Measurements from ENCODE around the gene SLC52A1.
"Not testable (repeated sequence)": the region's sequence is repeated elsewhere in the genome, so short reads cannot be mapped to it uniquely, and the experiment has no call there.

Gene SLC52A1

DNA sequence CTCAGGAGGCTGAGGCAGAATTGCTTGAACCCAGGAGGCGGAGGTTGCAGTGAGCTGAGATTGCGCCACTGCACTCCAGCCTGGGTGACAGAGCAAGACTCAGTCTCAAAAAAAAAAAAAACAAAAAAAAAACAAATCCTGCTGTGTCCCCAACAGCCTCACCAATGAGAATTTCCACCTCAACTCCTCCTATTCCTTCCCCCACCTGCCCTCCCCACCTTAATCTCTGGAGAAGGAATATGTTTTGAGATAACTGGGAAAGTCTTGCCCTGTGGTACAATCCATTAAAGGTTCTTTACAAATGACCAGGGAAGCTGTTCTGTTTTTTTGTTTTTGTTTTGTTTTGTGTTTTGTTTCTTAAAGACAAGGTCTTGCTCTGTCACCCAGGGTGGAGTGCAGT is 5.1 kb downstream of the SLC52A1 start:
- DNase-seq: not testable (repeated sequence)

DNA sequence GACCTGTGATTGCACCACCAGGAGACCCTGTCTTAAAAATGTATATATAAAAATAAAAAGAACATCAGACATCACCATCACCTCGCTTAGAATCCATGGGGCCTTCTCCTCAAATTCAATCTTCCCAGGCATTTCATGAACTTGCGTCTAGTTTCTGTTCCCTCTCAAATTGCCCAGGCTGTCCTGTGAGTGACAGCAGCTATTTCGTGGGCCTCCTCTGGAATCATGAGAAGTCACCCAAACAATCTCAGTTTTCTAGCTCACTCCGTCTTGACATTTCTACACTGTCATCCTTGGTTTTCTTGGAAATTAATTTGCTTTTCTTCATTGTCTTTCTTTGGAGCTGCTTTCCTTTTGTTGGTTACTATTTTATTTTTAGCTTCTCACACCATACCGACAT is 7.3 kb downstream of the SLC52A1 start:
- no peak for DNase-seq

DNA sequence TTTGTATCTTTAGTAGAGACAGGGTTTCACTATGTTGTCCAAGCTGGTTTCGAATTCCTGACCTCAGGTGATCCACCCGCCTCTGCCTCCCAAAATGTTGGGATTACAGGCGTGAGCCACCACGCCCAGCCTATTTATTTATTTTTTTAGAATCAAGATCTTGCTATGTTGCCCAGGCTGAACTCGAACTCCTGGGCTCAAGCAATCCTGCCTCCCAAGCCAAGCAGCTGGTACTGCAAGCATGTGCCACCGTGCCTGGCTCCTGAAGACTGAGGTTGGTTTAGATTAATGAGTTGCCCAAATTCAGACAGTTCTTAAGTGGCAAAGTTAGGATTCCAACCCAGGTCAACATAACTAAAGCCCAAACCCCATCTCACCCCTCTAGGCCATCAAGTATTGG is 7.9 kb downstream of the SLC52A1 start:
- DNase-seq: no peak

DNA sequence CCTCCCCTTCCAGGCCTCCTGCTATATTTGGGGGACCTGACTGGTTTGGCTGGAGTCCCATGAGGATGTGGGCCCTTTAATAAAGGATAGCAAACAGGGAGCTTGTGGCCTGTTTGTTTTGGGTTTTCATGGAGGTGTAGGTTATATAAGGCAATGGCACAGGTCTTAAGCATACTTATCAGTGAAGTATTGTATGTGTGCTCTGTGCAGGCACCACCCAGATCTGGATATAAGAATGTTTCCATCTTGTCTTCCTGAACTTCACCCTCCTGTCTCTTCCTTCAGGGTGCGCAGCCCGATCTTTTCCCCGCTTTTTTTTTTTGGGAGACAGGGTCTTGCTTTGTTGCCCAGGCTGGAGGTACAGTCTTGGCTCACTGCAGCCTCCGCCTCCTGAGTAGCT is 10.6 kb downstream of the SLC52A1 start:
- DNase-seq: no peak

DNA sequence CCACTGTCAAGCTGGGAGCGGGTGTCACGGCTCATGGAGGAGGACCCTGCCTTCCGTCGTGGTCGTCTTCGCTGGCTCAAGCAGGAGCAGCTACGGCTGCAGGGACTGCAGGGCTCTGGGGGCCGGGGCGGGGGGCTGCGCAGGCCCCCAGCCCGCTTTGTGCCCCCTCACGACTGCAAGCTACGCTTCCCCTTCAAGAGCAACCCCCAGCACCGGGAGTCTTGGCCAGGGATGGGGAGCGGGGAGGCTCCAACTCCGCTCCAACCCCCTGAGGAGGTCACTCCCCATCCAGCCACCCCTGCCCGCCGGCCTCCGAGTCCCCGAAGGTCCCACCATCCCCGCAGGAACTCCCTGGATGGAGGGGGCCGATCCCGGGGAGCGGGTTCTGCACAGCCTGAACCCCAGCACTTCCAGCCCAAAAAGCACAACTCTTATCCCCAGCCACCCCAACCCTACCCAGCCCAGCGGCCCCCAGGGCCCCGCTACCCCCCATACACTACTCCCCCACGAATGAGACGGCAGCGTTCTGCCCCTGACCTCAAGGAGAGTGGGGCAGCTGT is 11.6 kb downstream of the SLC52A1 start:
- no peak for DNase-seq

DNA sequence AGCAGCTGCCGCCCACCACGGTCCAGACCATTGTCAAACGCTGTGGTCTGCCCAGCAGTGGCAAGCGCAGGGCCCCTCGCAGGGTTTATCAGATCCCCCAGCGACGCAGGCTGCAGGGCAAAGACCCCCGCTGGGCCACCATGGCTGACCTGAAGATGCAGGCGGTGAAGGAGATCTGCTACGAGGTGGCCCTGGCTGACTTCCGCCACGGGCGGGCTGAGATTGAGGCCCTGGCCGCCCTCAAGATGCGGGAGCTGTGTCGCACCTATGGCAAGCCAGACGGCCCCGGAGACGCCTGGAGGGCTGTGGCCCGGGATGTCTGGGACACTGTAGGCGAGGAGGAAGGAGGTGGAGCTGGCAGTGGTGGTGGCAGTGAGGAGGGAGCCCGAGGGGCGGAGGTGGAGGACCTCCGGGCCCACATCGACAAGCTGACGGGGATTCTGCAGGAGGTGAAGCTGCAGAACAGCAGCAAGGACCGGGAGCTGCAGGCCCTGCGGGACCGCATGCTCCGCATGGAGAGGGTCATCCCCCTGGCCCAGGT is 13.0 kb downstream of the SLC52A1 start:
- DNase-seq: no peak

DNA sequence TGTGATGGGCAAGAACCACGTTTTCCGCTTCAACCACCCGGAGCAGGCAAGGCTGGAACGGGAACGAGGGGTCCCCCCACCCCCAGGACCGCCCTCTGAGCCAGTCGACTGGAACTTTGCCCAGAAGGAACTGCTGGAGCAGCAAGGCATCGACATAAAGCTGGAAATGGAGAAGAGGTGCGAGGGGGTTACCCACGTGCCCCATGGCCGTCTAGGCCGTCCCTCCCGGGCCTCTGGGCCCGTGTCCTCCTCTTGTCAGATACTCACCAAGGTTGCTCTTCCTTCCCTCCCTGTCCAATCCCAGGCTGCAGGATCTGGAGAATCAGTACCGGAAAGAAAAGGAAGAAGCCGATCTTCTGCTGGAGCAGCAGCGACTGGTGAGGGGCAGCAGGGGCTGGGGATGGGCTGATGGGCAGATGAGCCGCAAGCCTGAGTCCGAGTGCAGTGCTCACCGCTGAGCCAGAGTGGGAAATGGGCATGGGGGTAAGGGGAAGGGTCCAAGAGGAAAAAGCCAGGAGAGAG is 14.7 kb downstream of the SLC52A1 start:
- DNase-seq: no peak

DNA sequence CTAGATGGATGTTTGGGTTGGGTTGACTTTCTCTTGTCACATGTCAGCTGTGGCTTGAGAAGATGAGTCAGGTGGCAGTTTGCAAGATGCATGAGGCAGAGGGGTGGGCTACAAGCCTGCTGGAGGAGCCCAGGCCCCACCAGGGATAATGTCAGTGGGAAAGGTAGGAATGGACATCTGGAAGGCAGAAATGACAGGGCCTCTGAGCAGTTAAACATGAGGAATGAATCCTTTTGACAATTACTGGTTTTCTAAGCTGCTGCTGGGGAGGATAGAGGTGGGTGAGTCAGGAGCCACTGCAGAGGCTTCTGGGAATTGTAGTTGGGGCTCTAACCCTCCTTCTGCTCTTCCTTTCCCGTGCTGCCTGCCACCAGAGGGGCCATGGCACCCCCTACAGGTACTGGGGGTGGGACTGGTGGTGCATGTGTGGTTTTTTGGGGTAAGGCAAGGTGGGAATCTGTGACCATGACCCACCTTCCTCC is 15.7 kb downstream of the SLC52A1 start:
- peak; percentile 37 for DNase-seq

DNA sequence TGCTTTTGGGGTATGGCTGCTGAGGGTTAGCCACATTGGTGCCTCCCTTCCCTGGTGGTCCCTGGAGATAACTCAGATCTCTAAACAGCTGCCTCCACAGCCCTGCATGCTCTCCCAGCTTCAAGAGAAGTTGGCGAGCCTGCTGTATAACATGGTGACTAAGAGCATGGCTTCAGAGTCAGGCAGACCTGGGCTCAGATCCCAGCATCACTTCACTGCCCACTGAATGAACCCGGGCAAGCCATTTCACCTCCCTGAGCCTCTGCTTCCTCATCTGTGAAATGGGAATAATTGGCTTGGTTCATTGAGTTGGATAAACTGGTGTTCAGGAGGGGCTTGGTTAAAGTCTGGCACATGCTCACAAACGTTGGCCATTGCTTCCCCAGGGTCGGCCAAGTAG is 20.9 kb downstream of the SLC52A1 start:
- DNase-seq: no peak

DNA sequence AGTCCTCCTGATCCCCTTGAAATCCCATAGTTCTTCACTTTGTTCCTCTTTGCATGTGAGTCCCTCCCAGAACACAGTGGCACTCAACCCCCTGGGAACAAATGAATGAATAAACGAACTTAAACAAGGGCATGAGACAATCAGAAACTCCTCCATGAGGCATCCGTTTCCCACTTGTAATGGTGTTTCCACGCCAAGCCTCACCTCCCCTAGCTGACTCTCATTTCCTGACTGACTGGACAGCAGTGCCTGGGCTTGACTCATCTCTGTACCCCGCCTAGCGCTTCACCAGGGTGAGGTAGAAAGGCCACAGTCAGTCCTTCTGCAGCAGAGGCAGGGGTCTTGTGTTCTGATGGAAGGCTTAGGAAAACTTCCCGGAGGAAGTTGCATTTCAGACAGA is 23.3 kb downstream of the SLC52A1 start:
- DNase-seq: no peak

DNA sequence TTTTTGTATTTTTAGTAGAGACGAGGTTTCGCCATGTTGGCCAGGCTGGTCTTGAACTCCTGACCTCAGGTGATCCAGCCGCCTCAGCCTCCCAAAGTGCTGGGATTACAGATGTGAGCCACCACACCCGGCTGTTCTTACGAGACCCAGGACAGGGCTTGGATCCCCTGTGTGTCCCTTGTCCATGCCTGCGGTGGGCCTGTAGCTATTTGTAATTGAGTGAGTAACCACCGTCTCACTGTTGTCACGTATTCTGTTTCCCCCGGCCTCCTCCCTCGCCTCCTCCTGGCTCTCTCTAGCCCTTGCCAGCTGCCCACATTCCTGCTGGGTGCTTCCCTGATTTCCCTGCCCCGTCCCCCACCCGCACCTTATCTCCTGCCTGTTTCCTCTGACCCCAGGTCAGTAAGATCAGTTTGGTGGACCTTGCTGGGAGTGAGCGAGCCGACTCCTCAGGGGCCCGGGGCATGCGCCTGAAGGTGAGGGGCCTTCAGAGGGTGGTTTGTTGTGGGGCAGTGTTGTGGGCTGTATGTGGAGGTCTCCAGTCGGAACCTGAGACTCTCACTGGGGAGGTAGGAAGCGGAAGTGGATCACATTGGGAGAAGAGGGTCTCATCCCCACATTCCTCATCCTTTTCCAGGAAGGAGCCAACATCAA is 31.9 kb downstream of the SLC52A1 start:
- no peak for DNase-seq

DNA sequence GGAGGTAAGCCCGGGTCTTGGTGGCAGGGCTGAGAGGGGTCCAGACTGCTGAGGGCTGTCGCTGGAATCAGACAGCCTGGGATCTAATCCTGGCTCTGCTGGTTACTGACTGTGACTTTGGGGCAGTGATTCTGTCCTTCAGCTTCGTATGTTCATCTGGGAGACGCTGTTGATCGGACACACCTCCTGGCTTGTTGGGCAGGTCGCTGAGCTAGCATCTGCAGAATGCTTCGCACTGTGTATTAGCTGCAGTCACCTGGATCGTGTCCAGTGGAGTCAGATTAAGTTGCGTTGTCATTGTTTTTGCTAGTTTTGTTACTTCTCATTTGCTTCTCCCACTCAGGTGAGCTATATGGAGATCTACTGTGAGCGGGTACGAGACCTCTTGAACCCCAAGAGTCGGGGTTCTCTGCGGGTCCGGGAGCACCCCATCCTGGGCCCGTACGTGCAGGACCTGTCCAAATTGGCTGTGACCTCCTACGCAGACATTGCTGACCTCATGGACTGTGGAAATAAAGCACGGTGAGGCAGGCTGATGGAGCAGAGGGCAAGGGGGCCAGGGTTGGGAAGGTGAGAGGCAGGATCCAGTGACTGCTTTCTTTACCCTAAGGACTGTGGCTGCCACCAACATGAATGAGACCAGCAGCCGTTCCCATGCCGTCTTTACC is 33.0 kb downstream of the SLC52A1 start:
- no peak for DNase-seq

DNA sequence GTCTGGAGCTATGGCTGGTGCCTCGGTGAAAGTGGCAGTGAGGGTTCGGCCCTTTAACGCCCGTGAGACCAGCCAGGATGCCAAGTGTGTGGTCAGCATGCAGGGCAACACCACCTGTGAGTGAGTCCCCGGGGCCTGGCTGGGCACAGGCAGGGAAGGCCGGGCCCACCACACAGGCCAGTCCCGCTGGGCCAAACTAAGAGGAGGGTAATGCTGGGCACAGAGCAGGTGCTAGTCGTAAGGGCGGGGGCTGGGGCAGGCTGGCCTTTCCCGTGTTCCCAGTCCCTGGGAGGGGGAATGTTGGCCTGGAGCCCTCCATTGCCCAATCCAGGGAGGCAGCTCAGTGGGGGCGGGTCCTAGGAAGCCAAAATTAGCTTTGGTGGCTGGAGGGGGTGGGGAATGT is 35.0 kb downstream of the SLC52A1 start:
- DNase-seq: no peak

DNA sequence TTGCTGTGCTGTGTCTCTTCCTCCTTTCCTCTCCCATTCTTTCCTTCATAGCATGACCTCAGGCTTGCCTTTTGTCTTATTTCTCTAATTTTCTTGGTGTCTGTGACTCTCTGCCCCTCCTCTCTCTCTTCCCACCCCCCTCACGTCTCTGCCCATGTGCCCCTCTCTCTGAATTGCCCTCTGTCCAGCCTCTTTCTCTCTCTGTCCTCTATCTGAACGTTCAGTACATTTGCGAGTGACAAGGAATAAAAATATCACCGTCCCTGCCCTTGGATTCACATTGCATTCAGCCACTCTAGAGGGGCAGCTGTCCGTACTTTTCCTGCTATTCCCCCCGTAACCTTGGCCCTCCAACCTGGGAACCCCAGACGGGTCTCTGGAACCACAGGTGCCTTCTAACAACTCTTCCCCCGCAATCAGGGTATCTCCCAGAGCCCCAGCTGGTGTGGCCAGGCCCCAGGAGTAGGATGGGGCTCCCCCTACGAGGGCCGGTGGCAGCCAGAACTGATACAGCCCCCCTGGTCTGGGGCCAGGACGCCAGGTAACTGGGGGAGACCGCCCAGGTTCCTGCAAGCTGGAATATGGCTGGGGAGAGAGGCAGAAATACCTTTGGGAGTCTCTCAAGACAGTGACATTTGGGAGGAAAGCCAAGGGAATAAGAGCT is 35.7 kb downstream of the SLC52A1 start:
- DNase-seq: no peak

DNA sequence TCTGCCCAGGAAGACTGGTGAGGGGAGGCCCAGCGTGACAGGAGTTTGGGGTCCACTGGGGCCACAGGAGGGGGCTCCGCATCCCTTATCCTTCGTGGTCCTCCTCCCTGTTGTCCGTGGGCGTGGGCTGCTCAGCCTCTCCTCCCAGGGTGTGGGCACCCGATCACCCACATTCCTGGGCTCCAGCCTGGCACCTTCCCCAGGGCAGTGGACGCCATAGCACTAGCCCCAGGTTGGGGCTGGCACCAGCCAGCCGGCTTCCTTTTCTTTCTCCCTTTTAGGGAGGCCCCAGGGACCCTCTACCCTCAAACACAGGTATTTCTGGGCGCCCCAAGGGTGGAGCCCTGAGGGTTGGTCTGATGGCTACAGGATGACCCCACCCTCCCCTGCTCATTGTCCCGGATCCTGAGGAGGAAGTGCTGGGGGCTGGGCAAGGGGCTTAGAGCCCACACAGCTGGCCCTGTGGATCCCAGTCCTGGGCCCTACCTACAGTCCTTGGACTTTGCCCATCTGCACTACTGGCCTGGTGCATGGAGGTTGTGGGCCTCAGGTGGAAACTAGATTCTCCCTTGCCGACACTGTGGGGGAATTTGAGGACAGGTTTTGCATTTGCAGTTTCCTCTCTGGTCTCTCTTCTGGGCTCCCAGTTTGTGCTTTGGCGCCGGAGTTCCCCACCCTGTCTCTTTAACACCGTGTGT is 36.3 kb downstream of the SLC52A1 start:
- no peak for DNase-seq

DNA sequence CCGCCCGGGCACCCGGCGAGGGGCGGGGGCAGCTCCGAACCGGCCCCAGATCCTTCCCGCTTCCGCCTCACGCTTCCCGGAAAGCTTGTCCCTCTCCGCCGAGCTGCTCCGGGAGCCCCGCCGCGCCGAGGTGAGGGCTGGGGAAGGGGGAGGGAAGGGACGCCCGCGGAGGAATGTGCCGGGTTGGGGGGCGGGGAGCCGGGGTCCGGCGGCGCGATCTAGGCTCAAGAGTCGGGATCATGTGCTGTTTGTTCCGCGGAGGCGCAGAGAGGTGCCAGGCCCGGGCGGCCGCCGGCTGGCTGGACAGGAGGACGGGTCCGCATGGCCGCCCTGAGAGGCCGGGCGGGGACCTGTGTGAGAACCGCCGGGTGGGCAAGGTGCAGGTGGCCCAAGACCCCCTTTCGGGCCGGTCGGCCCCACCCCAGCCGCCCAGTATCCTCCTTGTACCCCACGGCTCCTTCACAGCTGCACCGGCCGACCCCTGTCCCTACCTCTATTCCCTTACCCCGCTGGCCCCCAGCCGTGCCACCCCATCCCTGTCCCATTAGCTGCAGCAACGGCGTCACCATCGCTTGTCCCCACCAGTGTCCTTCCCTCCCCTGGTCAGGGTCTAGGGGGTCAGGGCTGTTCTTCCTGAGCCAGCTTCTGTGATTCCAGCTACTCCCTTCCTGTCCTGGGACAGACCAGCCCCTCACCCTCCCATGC is 37.0 kb downstream of the SLC52A1 start:
- DNase-seq: no peak

DNA sequence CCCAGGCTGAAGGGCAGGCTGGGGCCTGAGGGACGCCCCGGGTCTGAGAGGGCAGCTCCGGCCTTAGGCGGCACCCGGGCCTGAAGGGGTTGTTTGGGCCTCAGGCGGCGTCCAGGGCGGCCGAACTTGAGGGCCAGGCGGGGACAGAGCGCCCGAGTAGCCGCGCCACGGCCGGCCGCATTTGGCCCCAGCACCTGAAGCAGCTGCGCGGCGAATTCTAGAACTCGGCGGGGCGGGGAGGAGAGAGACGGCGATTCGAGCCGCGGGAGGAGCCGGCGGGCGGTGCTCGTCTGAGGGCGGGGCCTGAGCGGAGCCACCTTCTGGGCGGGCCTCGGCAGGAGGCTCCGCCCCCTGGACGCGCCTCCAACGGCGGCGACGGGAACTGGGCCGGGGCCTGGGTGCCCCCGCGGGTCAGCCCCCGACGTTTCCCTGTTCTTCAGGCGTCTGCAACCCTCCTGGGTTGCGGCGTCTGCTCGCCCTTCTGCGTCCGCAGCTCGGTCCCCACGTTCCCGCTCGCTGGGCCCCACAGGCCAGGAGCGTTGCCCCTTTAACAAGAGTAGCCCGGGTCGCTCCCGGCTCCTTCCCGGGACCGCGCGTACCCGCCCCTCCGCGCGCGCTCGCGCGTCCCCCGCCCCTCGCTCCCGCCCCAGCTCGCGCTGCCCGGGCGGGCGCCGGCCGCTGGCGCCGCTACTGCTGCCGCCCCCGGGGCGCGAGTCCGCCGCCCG is 37.8 kb downstream of the SLC52A1 start, which contains the start of the genes INCA1 and KIF1C:
TSS of gene INCA1 (minus strand) at position 221 of the 725 bp plus-strand sequence. CDS start 3,085 bp downstream, outside the sequence.
TSS of gene KIF1C (plus strand) at position 649 of the 725 bp plus-strand sequence. CDS start 2,297 bp downstream, outside the sequence.
- DNase-seq: peak; percentile 88

DNA sequence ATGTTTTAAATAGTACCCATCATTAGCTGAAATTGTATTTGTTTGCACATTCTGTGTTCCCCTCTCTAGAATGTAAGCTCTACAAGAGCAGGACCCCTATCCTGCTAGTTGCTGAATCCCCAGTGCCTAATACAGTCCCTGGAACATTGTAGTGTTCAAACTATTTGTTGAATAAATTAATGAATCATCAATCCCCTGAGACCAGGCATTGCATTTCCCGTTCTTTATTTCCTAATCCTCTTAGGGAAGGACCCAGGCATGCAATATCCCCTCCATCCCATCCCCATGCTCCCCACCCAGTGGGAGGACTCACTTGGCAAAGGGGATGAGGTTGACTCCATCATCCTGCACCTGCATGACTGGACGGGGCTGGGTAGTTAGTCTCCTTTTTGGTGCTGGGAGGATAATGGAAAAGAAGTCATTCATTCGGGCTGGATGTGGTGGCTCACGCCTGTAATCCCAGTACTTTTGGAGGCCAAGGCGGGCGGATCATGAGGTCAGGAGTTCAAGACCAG is 41.1 kb downstream of the SLC52A1 start:
- no peak for DNase-seq

DNA sequence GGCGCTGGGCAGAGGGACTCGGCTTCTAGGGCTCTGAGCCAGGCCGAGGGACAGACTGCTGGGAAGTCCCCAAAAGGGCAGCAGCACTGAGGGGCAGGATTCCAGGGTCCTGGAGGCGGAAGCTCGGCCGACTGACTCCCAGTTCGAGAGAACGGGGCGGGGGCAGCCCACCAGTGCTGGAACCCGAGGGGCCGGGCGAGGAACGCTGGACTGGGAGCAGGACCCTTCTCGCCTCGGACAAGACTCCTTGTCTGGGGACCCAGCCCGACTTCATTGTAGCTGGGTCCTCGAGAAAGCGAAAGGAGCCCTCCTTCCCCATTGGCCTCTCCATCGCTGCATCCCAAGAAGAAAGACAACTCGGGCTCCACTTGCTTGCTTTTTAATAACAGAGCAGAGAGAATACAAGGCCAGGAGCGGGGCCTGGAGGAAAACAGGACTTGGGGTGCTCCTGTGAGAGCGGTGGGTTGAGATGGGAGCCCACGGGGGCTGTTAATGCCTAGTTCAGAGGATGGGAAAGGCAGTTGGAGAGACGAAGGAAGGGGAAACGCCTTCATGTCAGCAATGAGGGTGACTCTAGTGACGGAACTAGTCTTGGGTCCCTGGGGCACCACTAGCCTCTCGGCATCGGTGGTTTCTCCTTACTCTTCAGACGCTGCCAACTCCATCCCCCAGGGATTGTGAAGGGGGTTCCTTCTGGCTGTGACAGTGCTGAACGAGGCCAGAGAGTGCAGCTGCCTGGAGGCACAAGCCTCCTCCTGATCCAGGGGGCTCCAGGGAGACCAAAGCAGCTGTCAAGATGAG is 47.3 kb downstream of the SLC52A1 start:
- no peak for DNase-seq

Data from CD4-positive, alpha-beta T cell treated with Interferon gamma for 1 hour (primary cell).